HG03159 (cell line): ENCODE data around the gene KCTD5.

Source experiments
- ATAC-seq: cut with Tn5 transposase; IDR thresholded peaks from one replicate; pipeline ENCODE4 v1.9.1; 2021; ENCODE audit warnings: mild to moderate bottlenecking, moderate library complexity; ENCODE audit not compliant: unreplicated experiment

Gene KCTD5

GRCh38 chr16:2708955-2709587, 26.7 kb downstream of the KCTD5 start:
- no peak for ATAC-seq

DNA sequence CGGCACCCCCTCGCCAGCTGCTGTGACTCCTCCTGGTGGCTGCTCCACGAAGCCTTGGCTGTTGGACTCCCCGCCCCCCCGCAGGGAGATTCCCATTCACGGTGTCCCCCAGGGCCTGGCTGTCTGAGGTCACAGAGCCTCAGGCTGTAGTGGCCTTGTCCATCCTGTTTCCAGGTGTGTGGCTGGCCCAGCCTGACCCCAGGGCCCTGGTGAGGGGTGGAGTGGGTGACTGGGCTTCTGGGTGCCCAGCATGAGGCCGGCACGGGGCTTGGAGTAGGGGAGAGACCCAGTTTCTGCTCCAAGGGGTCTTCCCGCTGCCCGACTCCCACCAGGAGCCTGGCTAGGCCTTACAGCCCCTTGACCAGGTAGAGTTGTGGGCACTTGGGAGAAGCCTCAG, 27.3 kb downstream of the KCTD5 start:
- ATAC-seq = no peak

DNA sequence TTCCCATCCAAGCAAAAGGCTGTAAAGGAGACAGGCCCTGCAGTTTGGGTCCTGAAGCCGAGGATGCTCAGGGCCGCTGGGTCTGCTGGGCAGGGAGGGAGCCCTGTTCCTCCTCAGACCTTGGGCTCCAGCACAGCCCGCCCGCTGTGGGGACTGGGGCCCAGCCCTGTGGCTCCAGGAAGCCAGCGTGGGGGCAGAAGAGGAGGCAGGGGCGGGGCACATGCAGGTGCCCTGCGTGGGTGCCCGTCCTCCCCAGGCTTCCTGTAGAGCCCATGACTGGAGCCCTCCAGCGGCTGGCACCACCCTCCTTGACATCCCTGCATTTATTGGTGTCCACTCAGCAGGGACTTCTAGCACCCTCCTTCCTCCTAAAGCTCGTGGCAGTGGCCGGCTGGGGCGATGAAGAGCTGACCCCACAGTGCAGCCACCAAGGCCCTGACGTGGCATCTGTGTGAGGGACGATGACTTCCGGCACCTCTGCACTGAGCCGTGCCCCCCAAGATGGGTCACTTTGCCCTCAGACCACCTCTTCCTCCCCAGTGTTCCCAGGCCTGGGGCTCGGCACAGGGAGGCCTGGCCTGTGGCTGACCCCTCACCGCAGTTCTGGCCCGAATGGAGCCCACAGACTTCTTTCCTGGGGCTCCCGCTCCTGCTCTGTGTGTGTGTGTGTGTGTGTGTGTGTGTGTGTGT, 27.8 kb downstream of the KCTD5 start:
- no peak for ATAC-seq

DNA sequence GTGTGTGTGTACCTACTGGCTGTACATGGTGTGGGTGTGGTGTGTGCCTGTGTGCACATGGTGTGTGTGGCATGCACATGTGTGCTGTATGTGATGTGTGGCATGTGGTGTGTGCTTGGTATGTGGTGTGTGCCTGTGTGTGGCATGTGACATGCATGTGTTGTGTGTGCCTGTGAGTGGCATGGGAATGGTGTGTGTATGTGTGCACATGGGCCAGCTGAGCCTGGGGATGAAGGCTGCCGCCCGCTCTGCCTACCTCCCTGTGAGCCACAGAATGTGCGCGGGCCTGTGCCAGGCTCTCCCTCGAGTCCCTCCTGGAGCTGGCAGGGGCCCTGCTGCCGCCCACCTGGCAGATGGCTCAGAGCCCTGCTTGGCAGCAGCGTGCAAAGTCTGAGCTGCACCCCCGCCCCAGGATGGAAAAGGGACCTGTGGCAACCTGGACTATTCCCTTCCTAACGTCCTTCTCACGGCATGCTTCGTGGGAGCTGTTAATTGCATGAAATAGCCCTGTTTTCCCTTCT, 28.4 kb downstream of the KCTD5 start:
- ATAC-seq = no peak

DNA sequence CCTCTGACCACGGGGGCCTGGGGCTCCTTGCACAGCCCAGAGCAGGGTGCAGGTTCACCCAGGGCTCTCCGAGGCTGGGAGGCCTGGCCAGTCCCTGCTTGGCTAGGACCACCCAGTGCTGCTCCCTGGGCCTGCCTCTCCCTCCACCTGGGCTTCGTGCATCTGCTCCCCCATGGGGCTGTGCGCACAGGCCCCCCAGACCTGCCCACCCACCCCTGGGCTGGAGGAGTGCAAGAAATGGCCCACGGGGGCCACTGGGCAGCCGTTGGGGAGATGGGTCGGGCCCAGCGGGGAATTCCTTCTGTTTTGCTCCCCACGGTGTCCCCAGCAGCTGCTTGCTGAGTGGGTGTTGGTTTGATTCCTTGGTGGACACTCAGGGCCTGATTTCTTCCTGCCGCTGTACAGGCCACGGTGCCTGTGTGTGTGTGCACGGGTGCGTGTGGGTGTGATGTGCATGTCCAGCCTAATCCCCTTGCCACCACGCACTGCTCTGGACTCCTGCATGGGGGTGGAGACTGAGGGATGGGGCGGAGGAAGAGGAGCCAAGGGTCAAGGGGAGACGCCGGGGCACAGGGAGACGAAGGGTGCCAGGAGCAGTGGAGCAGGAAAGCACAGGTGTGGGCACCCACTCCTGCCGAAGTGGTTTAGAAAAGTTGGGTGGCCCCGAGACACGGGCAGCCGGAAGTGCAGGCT, 29.2 kb downstream of the KCTD5 start:
- no peak for ATAC-seq

- no peak for ATAC-seq
Observed at GRCh38 chr16:2712063-2712441, 29.7 kb downstream of the KCTD5 start.

DNA sequence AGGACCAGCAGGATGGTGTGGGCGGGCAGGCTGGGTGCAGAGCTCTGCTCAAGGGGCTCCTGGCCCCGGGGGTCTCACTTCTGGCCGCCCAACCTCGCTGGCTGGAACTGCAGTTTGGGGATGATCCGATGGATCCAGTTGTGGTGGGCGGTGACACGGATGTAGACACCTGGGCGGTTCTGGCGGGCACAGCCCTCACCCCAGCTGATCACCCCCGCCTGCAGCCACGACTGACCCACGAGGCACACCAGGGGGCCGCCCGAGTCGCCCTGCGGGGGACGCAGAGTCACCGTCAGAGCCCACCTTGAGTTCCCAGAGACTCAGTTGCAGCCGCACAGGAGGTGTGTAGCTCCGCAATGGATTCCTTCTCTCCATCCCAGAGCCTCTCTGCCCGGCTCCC, 30.2 kb downstream of the KCTD5 start:
- no peak for ATAC-seq

DNA sequence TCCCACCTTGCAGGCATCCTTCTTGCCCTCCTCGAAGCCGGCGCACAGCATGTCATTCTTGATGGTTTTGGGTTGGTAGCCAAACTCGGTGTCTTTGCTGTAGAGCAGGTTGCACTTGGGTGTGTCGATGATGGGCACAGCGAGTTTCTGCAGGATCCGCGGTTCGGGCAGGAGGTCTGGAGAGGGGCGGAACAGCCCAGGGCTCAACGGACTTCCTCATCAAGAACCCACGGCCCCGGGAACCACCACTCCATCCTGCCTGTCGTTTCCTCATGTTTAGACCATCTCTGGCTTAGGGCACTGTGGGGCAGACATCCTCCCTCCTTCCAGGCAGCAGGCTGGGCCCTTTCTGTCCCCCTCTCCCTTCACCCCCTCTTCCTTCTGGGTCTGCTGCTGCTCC, 31.2 kb downstream of the KCTD5 start:
- no peak for ATAC-seq

- ATAC-seq = no peak
Observed at GRCh38 chr16:2713985-2714774, 31.9 kb downstream of the KCTD5 start.

GRCh38 chr16:2715064-2715463, 32.7 kb downstream of the KCTD5 start:
- no peak for ATAC-seq

- no peak for ATAC-seq
Observed at GRCh38 chr16:2715519-2715918, 33.2 kb downstream of the KCTD5 start.

DNA sequence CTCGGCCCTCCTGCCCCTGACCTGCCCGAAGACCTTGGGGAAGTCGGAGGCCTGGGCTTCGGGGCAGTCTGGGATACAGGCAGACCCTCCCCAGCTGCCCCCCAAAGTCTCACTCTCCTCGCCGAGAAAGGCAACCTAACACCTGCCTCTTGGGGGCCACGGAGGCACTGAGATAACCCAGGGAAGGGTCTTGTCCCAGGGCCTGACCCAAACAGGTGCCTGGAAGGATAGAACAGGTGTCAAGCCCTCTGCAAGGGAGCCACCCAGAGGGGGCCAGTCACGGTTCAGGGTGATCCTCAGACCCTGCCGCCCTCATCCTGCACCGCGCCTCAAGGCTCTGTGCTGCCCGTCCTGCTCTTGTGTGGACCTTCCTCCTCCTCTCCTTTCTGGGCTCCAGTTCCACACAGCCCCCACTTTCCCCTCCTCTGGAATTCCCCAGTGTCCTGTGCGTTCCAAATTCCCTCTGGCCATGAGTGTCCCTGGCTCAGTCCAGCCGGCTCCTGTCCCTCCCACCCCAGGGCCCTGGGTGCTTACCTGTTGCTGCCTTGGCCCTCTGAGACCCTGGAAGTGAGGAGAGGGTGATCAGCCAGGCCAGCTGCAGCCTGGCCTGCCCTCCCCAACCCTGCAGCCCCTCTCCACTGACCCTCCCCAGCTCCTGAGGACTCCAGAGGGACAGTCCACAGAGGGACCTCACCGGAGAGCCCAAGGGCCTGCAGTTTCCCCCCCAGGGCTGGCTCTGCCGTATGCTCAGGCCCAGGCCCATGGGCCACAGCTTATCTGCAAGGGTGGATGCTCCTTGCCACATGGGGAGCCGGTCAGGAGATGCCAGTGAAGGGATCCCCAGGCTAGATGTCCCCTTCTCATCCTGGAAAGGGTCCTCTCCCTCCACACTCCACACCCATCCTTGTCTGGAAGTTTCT, 33.9 kb downstream of the KCTD5 start:
- no peak for ATAC-seq

- no peak for ATAC-seq
Observed at GRCh38 chr16:2716948-2717347, 34.6 kb downstream of the KCTD5 start.

GRCh38 chr16:2717383-2718263, 35.3 kb downstream of the KCTD5 start:
- ATAC-seq = no peak

DNA sequence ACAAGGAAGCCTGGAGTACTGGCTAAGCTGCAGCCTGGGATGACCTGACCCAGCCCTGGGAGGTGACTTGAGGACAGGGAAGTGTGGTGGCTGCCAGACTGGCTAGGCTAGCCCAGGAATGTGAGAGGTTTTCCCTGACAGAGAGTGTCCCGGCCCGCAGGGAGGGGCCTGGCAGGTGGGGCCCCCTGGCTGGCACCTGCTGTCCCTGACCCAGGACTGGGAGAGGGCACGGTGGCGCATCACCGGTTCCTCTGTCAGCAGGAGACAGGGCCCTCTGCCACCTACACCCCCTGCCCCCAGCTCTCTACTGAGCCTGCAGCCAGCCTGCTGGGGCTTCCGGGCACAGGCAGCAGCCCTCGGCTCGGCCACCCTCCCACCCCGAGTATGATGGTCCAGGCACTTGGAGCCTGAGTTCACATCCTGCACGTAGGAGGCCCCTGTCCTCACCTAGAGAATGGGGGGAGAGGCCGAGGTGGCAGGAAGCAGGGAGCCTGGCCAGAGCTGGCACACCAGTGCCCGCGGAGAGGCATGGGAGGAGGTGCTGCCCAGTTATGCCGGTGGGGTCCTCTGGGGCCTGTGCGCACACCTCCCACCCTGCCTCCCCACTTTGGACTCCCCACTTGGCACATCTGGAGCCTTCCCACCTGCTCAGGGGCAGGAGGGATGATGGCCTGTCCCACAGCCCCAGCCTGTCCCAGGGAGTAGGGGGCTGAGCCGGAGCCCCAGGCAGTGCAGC, 37.2 kb downstream of the KCTD5 start:
- ATAC-seq = no peak

DNA sequence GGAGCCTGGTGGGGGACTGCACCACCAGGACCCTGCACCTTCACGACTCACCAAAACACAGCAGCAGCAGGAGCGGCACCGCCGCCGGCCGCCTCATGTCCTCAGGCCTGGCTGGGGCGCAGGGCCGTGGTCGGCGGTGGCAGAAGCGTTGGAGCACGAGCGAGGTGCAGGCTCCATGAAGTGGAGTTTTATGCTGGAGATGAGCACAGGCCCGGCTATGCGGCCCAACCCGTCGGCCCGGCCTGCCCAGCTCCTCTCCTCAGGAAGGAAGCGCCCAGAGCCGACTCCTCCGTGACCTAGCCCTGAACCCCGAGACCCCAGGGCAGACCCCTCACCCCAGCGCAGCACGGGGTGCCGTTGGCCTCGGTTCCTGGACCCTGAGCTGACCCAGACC, 37.7 kb downstream of the KCTD5 start, which contains the start of gene PRSS27:
TSS of gene PRSS27 (minus strand) at position 161 of the 394 bp plus-strand sequence. CDS start at position 97, 64 bp downstream.
- no peak for ATAC-seq

- peak; percentile 68 for ATAC-seq
Observed at GRCh38 chr16:2720719-2721633, 38.7 kb downstream of the KCTD5 start.
